GM12873 (cell line): ENCODE results near the gene KCNN3.

ENCODE experiments used
- CTCF ChIP-seq: IDR thresholded peaks from 2 replicates; pipeline ENCODE4 v1.5.1; 2012; ENCODE audit warnings: low read depth, mild to moderate bottlenecking, moderate library complexity, low read length, control low read depth; ENCODE audit not compliant: insufficient read depth; ENCODE audit errors: missing control alignments

Gene KCNN3

DNA sequence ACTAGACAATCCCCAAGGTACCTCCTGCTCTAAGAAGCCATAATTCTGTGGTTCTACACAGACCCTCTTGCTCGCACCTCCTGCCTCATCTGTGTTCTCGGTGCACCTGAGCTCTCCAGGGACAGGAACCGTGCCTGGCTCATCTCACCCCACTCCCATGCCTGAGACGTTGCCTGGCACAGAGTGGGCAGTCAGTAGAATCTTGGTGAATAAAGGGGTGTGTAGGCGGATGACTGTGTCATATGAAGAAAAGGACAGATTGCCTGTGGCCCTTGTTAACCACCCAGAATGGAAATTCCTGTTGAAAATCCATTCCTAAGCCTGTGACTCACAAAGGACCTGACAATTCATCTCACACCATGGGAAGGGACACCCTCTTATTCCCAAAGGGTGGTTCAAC, 92.9 kb downstream of the KCNN3 start:
- TF ChIP-seq CTCF, result no peak

GRCh38 chr1:154775621-154776605, 94.2 kb downstream of the KCNN3 start:
- TF ChIP-seq CTCF, result no peak

DNA sequence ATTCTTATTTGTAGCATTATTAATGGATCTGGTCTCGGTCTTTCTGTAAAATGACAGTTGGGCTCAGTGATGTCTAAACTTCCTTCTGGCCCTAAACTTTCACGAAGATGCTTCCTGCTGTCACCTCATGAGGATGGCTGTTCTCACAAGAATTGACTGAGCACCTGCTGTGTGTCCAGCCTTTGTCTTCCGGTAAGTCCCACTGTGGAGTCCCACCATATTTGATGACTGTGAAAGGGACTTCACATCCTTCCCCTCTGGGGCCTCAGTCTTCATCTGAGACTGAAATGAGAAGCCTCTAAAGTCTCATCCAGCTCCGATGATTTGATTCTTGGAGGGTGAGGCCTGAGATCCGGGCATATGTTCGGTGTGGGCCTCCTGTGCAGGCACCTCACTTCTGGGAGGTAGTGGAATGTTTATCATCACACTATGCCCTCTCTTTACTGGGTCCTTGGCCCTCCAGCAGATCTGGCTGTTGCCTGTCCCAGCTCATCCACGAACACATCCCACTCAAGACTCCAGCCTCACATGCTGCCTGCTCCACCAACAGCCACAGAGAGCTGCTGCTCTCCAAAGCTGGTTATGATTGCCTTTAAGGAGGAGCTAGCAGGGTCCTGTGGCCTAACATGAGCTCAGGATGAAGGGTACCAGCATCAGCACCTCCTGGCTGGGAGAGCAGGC, 95.8 kb downstream of the KCNN3 start:
- TF ChIP-seq CTCF, result no peak

GRCh38 chr1:154773551-154773950, 96.5 kb downstream of the KCNN3 start:
- no peak for TF ChIP-seq CTCF

GRCh38 chr1:154772606-154773506, 97.2 kb downstream of the KCNN3 start:
- TF ChIP-seq CTCF, result peak; percentile 24

DNA sequence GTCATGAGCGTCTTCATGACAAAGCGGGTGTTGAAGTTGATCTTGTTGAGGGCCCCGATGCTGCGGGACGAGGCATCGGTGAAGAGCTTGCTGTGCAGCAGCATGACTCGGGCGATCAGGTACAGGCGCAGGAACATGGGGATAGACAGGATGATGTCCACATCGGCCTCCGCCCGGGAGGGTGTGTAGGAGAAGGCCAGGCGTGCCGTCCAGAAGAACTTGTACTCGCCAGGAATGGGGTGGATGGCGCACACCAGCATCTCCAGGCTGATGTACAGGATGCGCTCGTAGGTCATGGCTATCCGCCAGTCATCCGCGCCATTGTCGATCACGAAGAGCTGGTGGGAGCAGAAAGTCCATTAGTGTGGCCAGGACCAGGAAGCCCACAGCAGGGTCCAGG, 98.0 kb downstream of the KCNN3 start:
- TF ChIP-seq CTCF, result no peak
